Osteoblast (primary cell): ENCODE data around the gene LGMN. TPM values are rescaled to one million over a fixed set of nuclear protein-coding genes. Genes with fewer than 3 reads are reported as not detected.
"Not testable (repeated sequence)": the region's sequence is repeated elsewhere in the genome, so short reads cannot be mapped to it uniquely, and the experiment has no call there.

Source experiments
- DNase-seq: peaks from one replicate; pipeline ENCODE4 v3.0.0; 2011; ENCODE audit warnings: low spot score, mixed read lengths; ENCODE audit not compliant: insufficient read length; ENCODE audit errors: missing footprints
- H2AFZ ChIP-seq: 2 replicates; pipeline ENCODE4 v1.6.0; 2011; ENCODE audit warnings: mild to moderate bottlenecking, low read length
- H3K27ac ChIP-seq: 2 replicates; pipeline ENCODE4 v1.5.1; 2011; ENCODE audit warnings: mild to moderate bottlenecking, low read depth, low read length, moderate library complexity
- H3K27me3 ChIP-seq: 2 replicates; pipeline ENCODE4 v1.6.0; 2012; ENCODE audit warnings: mild to moderate bottlenecking, control low read depth, inconsistent platforms, low read length, moderate library complexity; ENCODE audit not compliant: insufficient read depth
- H3K36me3 ChIP-seq: 2 replicates; pipeline ENCODE4 v1.5.1; 2011; ENCODE audit warnings: mild to moderate bottlenecking, low read length, control low read depth, moderate library complexity; ENCODE audit not compliant: insufficient read depth
- H3K4me1 ChIP-seq: 2 replicates; pipeline ENCODE4 v1.5.1; 2011; ENCODE audit warnings: mild to moderate bottlenecking, low read length, control low read depth, moderate library complexity; ENCODE audit not compliant: insufficient read depth
- H3K4me2 ChIP-seq: 2 replicates; pipeline ENCODE4 v1.6.0; 2011; ENCODE audit warnings: mild to moderate bottlenecking, low read length; ENCODE audit not compliant: insufficient read depth
- H3K4me3 ChIP-seq: fragments of 200-600 bp; sonication (generic); 3 replicates; pipeline ENCODE4 v1.5.1; 2012; ENCODE audit warnings: mild to moderate bottlenecking, low read length, inconsistent platforms; ENCODE audit not compliant: insufficient read depth
- H3K79me2 ChIP-seq: 2 replicates; pipeline ENCODE4 v1.6.0; 2012; ENCODE audit warnings: mild to moderate bottlenecking, low read length, control low read depth, inconsistent platforms; ENCODE audit not compliant: insufficient read depth
- H3K9me3 ChIP-seq: 2 replicates; pipeline ENCODE4 v1.5.1; 2011; ENCODE audit warnings: low read depth, low read length, control low read depth
- H4K20me1 ChIP-seq: 2 replicates; pipeline ENCODE4 v1.6.0; 2012; ENCODE audit warnings: mild to moderate bottlenecking, low read length, control low read depth; ENCODE audit not compliant: insufficient read depth
- total RNA-seq: library from RNA; depleted of rRNA; stranded (reverse); fragments of >200 nt; gene quantifications from 2 replicates; pipeline ENCODE4 v1.2.3, GENCODE V29; 2012
- TF ChIP-seq, protein P1 (sequence below): IDR thresholded peaks from 2 replicates; pipeline ENCODE4 v1.5.1; 2011; ENCODE audit warnings: mild to moderate bottlenecking, low read depth, low read length, moderate library complexity; ENCODE audit errors: extremely low read depth

Gene LGMN
- total RNA-seq, 1 donor, result 89.4 TPM

- Histone ChIP-seq H3K4me3 (no peak overlapping the region), H3K4me2 (peak overlapping the region; percentile 9), H3K4me1 (peaks cover 27% of the 10 kb centered on the region), H3K27ac (peak overlapping the region; percentile 84), H3K36me3 (peaks cover 5% of the 10 kb centered on the region), H2AFZ (no peak overlapping the region), H3K27me3 (no peaks in the 10 kb centered on the region), H3K79me2 (no peaks in the 10 kb centered on the region), H4K20me1 (no peaks in the 10 kb centered on the region), H3K9me3 (no peaks in the 10 kb centered on the region)
- DNase-seq, result peak; percentile 98
- TF ChIP-seq, protein P1, sequence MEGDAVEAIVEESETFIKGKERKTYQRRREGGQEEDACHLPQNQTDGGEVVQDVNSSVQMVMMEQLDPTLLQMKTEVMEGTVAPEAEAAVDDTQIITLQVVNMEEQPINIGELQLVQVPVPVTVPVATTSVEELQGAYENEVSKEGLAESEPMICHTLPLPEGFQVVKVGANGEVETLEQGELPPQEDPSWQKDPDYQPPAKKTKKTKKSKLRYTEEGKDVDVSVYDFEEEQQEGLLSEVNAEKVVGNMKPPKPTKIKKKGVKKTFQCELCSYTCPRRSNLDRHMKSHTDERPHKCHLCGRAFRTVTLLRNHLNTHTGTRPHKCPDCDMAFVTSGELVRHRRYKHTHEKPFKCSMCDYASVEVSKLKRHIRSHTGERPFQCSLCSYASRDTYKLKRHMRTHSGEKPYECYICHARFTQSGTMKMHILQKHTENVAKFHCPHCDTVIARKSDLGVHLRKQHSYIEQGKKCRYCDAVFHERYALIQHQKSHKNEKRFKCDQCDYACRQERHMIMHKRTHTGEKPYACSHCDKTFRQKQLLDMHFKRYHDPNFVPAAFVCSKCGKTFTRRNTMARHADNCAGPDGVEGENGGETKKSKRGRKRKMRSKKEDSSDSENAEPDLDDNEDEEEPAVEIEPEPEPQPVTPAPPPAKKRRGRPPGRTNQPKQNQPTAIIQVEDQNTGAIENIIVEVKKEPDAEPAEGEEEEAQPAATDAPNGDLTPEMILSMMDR, result no peak
These were observed 29.8 kb downstream of the LGMN start for GRCh38 chr14:92718664-92719063.

DNA sequence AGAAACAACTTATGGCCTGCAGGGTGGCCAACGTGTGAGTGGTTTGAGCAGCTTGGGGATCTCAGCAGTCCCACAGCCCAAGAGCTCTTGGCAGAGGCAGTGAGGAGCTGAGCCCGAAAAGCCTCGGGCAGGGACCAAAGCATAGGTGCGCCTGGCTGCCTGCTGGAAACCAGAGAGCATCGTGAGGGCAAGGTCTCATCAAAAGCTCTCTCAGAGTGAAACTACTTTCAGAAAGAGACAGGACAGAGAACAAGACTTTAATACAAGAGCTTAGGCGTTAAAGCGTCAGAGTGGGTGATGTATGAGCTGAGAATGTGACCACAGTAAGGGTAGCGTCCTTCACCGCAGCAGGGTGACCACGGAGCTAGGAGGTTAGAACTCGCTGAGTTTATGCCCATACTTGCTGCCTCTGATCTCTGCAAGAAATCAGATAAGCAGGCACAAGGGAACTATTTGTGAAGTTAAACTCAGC is 30.8 kb downstream of the LGMN start:
- TF ChIP-seq, protein P1, result no peak
- H3K4me1 ChIP-seq, result peaks cover 27% of the 10 kb centered on the region
- H4K20me1 ChIP-seq, result no peaks in the 10 kb centered on the region
- H3K4me2 ChIP-seq, result peak overlapping the region; percentile 58
- H3K27ac ChIP-seq, result peak overlapping the region; percentile 84
- H3K79me2 ChIP-seq, result no peaks in the 10 kb centered on the region
- H2AFZ ChIP-seq, result peak overlapping the region; percentile 20
- H3K36me3 ChIP-seq, result peaks cover 6% of the 10 kb centered on the region
- H3K27me3 ChIP-seq, result no peaks in the 10 kb centered on the region
- H3K4me3 ChIP-seq, result no peak overlapping the region
- peak; percentile 89 for DNase-seq
- no peaks in the 10 kb centered on the region for H3K9me3 ChIP-seq

- H3K36me3 ChIP-seq, result peaks cover 6% of the 10 kb centered on the region
- no peak for DNase-seq
- no peak overlapping the region for H3K4me3 ChIP-seq
- no peak overlapping the region for H2AFZ ChIP-seq
- no peak overlapping the region for H3K27ac ChIP-seq
- H4K20me1 ChIP-seq, result no peaks in the 10 kb centered on the region
- H3K4me2 ChIP-seq, result no peak overlapping the region
- H3K79me2 ChIP-seq, result no peaks in the 10 kb centered on the region
- TF ChIP-seq, protein P1, result no peak
- H3K27me3 ChIP-seq, result no peaks in the 10 kb centered on the region
- H3K4me1 ChIP-seq, result peaks cover 27% of the 10 kb centered on the region
- H3K9me3 ChIP-seq, result no peaks in the 10 kb centered on the region
These were observed 32.3 kb downstream of the LGMN start for GRCh38 chr14:92716131-92716530.

DNA sequence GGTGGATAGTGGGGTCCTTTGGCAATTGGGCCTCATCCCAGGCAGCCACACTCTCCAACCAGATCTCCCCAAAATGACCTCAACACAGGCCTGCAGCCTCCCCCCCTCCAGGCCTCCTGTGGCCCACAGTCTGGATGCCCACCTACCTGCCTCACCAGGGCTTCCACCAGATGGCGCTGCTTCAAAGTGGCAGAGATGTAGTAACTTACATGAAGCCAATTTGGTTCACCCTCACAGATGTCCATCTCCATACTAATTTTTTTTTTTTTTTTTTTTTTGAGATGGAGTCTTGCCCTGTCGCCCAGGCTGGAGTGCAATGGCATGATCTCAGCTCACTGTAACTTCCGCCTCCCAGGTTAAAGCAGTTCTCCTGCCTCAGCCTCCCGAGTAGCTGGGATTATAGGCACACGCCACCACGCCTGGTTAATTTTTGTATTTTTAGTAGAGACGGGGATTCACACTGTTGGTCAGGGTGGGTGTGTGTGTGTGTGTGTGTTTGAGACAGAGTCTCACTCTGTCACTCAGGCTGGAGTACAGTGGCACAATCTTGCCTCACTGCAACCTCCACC is 33.6 kb downstream of the LGMN start:
- H3K79me2 ChIP-seq, H3K27ac ChIP-seq, H2AFZ ChIP-seq, H3K27me3 ChIP-seq, H3K9me3 ChIP-seq, H3K36me3 ChIP-seq, H3K4me2 ChIP-seq, H3K4me3 ChIP-seq, H4K20me1 ChIP-seq: not testable (repeated sequence)
- TF ChIP-seq, protein P1, result peak; percentile 70
- peaks cover 20% of the 10 kb centered on the region for H3K4me1 ChIP-seq
- peak; percentile 94 for DNase-seq
